Stimulated activated CD8-positive, alpha-beta memory T cell treated with anti-CD3 and anti-CD28 coated beads, Interleukin-12 subunit alpha, Interleukin-12 subunit beta, amount 100 ng/mL, for 24 hours (primary cell): ENCODE results near the gene BTBD2.
"Not testable (repeated sequence)": the region's sequence is repeated elsewhere in the genome, so short reads cannot be mapped to it uniquely, and the experiment has no call there.

Experiments
- DNase-seq: peaks from one replicate; pipeline ENCODE4 v3.0.0-alpha.2; 2020; ENCODE audit errors: extremely low read depth

The BTBD2 gene

DNA sequence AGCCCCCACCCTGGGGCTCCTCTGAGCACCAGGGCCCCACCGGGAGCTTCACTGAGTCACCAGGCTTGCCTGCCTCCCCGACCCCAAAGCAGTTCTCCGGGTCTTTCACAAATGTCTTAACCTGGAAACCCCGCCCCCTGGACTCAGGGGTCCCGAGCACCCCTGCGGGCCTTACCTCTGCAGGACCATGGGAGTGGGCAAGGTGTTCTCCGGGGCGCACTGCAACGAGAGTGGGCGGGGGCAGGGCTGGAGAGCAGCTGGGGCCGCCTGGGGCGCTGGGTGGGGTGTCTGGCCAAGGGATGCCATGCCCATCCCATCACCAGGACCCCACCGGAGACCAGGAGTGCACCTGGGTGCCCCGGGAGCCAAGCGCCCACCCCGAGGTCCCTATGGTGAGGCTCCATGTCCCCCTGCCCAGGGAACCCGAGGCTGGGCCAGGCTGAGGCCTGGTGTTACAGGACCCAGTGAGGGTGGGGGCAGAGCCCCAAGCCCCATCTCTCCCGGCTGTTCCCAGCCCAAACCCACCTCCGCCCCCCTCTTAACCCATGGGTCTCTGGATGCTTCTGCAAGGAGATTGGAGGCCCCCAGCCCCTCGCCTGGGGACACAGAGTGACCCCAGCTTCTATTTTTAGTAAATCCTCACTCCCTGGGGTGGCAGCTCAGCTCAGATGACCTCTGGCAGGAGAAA is 24.6 kb upstream of the BTBD2 start:
- DNase-seq: no peak

DNA sequence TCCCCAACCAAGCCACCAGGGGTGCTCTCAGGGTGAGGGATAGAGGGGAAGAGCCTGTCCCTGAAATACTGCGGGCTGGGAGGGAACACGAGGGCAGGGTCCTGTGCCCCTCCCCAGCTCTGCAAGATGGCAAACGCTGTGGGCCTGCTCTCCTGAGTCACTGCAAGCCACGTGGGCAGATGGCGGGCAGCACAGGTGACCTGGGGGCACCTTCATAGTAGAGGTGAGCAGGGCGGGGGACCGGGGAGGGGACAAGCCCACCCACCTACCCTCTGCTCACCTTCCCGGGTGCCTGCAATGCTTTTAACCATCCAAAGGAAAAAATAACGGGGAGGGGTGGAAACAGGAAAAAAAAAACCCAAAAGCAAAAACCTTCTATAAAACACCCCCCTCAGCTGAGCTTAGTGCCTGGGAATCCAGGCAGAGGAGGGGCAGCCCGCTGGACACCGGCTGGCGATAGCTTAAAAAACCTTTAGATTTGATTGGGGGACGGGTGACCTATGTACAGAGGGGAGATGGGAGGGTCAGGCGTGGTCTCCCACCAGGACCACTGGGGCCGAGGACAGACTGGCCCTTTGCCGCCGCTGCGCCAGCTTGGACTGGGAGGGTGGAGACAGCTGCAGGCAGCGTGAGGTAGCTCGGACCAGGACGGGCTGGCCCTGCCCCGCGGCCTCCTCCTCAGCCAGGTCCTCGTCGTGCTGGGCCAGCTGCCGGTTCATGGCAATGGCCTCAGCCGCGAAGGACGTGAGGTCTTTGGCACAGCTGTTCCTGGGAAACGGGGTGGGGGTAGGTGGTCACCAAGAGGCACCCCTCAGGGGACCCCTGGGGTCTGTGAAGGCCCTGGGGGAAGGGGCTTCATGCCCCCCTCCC is 23.8 kb upstream of the BTBD2 start:
- no peak for DNase-seq

DNA sequence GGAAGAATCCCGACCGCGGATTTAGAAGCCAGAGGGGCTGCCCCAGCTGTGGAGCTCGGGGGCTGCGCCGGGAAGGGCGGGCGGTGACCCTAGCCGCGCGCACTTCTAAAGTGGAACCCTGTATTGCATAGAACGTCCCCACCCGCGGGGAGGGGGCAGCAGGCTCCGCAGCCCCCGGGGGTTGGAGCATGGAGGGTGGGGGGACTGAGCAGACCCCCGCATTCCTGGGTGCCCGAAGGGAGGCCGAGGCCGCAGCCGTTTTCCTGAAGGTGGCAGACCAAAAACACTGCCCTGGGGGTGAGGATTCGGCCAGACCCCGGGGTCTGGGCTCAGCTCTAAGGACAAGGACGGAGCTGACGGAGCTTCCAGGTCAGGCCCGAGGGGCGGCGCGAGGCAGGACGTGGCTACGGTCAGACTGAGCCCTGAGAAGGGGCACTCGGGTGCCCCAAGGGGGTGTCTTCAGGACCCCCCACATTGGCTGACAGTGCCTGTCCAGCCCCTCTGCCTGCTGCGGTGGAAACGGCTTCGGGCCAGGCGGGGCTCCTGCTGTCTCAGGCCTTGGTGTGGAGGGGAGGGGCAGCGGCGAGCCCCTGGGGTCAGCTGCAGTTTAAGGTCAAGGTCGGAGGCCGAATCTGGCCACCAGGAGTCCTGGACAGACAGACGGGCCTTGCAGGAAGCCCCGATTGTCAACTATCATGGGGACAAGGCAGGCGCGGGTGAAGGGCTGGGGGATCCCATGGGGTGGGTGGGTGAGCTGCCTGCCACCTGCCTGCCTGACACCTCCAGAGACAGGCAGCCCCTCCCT is 23.0 kb upstream of the BTBD2 start:
- DNase-seq: no peak

DNA sequence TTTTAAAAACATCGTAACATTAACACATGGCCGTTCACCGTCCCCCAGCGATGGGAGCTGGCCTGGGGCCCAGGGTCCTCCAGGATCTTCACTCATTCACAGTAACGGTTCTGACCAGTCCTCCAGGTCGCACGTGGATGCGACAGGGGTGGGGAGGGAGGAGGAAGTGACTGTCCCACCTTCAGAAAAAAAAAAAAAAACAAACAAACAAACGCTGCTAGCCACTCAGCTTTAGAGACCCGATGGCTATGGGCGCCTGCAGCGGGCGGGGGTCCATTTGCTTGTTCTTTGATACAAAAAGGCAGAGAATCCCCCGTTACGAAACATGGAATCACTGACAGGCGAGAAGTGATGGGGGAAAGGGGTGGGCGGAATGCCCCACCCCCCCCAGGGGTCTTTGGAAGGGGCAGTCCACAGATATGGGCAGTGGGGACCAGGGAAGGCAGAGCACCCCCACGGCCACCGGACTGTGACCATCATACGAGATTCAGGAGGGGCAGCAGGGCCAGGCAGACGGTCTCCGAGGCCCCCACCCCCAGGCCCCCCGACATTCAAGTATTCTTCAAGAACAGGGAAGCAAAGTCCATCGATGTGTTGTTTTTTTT is 22.2 kb upstream of the BTBD2 start:
- DNase-seq: no peak

DNA sequence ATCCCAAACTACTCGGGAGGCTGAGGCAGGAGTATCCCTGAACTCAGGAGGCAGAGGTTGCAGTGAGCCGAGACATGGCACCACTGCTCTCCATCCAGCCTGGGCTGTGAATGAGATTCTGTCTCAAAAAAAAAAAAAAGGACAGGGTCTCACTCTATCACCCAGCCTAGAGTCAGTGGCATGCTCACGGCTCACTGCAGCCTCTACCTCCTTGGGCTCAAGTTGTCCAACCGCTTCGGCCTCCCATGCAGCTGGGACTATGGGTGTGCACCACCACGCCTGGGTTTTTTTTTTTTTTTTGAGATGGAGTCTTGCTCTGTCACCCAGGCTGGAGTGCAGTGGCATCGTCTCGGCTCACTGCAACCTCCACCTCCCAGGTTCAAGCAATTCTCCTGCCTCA is 20.9 kb upstream of the BTBD2 start:
- DNase-seq: no peak

DNA sequence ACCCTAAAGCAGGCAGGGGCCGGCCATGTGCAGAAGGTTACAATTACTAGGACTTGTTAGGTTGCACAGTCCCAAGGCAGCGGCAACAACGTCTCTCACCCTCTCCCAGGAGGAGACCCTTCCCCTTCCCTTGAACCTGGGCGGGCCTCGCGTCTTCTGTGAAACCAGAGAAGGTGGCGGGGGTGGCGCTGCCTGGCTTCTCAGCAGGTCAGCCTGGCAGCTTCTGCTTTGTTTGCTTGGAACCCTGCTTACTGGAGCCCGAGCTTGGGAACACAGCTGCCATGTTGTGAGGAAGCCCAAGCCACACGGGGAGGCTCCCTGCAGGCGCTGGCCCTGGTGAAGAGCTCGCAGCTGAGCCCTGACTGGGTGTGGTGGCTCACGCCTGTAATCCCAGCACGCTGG is 20.1 kb upstream of the BTBD2 start:
- DNase-seq: no peak

DNA sequence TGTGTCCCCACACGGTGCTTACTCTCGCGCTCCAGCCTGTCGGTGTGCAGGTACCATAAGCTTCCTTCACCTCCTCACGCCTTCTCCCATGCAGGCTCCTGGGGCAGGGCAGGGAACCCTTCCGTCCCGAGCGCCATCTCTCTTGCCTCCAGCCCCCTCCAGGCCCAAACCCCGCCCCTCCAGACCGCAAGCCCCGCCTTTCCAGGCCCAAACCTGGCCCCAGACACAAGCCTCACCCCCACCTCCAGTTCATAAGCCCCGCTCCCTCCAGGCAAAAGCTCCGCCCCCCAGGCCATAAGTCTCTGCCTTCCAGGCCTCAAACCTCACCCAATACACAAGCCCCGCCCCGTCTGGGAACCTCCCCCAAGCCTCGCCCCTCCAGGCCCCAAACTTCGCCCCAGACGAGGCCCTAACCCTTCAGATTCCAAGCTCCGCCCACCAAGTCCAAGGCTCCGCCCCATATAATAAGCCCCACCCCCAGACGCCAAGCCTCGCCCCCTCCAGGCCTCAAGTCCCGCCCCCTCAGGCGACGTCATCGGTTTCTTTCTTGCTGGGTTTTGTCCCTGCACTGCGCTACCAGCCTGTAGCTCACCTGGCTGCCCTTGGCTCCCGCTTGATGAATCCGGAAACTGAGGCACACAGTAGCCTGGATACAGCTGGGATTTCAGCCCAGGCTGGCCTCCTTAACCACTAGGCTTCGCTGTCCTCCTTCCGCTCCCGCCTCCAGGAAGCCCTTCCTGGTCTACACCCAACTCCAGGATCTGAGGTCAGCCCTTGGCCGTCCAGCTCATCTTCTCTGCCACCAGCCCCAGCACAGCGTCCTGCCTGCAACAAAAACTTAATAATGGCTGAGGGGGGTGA is 19.4 kb upstream of the BTBD2 start:
- DNase-seq: peak; percentile 39

DNA sequence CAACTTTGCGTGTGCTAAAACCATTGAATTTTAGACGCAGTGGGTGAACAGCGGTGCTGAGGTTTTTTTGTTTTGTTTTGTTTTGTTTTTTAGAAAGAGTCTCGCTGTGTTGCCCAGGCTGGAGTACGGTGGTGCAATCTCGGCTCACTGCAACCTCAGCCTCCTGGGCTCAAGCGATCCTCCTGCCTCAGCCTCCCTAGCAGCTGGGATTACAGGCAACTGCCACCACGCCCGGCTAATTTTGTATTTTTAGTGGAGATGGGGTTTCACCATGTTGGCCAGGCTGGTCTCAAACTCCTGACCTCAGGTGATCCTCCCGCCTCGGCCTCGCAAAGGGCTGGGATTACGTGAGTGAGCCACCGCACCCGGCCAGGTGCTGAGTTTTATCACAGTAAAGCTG is 18.7 kb upstream of the BTBD2 start:
- DNase-seq: not testable (repeated sequence)

DNA sequence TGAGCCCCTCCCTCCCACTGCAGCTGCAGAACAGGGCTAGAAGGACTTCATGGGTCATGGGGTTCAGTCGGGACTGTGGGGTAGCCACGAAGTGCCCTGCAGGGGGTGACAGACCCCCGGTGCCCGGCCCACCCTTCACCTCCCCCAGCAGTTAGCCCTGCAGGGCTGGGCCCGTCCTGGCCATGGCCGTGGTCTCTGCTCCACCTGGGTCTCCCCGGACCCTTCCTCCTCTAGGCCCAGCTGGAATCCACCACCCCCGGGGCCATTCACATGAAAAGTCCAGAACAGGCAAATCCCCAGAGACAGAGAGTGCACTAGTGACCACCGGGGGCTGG is 18.3 kb upstream of the BTBD2 start:
- DNase-seq: no peak

DNA sequence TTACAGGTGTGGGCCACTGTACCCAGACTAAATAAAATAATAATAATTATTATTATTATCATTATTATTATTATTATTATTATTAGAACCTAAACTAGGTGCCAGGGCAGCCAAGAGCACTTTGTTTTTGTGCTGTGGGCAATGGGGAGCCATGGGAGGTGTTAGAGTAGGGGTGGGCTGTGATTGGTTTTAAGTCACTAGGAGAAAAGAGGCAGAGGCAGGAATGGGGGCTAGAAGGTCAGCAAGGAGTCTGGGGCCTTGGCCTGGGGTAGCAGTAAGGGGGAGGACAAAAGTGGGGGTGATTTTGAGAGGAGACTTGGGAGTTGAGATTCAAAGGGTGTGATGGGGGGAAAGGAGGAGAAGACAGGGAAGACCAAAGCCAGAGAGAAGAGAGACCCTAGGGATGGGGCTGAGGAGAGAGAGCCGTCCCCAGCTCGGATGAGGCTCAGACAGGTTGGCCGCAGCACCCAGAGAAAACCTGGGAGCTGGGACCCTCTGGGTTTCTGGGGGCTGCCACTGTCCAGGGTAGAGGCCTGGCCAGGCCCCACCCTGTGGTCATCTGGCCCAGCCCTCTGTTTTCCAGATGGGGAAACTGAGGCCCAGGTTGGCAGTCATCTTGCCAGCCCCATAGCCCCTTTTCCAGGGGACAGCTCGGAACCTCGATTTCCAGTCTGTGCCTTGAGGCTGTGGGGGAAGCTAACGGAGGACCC is 17.8 kb upstream of the BTBD2 start:
- DNase-seq: no peak

DNA sequence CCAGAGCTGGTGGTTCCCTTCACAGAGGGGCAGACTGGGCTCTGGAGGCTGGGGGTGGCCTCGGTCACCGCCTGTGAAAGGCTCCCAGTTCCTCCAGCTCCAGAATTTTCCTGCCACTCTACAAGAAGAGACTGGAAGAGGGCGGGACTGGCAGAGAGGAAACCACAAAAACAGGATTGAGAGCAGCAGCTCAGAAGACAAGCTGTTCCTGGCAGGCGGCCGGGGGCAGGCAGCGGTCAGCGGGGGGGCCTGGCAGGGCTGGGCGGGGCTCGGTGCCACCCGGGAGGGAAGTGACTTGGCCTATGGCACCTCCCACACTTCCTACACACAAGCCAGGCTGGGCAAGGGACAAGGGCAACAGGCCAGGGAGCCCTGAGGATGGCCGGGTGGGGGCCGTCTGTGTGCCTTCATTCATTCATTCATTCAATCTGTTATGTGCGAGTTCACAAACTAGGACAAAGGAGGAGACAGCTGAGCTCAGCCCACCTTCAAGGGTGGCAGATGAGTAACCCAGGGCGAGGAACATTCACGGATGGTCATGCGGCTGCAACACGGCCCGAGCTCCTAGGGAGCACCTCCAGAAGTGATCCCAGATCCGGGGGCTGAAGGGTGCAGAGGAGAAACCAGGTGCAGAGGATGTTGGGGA is 16.9 kb upstream of the BTBD2 start:
- DNase-seq: no peak

DNA sequence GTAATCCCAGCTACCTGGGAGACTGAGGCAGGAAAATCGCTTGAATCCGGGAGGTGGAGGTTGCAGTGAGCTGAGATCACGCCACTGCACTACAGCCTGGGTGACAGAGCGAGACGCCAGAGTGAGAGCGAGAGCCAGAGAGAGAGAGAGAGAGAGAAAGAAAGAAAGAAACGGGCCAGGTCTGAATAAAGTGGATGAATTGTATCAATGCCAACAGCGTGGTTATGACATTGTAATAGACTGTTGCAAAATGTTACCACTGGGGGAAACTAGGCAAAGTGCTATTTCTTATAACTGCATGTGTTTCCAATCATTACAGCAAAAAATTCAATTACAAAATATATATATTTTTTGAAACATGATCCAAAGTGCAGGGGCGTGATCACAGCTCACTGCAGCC is 11.8 kb upstream of the BTBD2 start:
- no peak for DNase-seq

DNA sequence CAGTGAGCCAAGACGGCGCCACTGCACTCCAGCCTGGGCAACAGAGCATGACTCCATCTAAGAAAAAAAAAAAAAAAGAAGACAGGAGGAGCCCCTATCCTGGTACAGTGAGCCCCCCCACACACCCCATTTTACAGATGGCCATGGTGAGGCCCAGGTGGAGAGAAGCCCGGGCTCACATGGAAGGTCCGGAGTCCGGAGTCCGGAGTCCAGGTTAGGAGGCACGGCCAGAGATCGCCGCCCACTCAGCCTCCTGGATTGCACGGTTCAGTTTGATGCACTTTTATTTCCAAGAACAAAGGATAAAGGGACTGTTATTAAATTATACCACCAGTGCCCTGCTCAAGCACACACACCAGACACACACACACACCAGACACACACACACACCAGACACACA is 11.3 kb upstream of the BTBD2 start:
- DNase-seq: no peak

DNA sequence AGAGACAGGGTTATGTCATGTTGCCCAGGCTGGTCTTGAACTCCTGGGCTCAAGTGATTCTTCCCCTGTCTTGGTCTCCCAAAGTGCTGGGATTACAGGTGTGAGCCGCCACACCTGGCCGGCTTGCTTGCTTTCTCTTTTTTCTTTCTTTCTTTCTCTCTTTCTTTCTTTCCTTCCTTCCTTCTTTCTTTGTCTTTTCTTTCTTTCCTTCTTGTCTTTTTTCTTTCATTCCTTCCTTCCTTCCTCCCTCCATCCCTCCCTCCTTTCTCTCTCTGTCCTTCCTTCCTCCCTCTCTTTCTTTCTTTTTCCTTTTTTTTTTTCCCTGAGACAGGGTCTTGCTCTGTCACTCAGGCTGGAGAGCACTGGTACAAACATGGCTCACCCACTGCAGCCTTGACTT is 6.8 kb upstream of the BTBD2 start:
- DNase-seq: no peak

DNA sequence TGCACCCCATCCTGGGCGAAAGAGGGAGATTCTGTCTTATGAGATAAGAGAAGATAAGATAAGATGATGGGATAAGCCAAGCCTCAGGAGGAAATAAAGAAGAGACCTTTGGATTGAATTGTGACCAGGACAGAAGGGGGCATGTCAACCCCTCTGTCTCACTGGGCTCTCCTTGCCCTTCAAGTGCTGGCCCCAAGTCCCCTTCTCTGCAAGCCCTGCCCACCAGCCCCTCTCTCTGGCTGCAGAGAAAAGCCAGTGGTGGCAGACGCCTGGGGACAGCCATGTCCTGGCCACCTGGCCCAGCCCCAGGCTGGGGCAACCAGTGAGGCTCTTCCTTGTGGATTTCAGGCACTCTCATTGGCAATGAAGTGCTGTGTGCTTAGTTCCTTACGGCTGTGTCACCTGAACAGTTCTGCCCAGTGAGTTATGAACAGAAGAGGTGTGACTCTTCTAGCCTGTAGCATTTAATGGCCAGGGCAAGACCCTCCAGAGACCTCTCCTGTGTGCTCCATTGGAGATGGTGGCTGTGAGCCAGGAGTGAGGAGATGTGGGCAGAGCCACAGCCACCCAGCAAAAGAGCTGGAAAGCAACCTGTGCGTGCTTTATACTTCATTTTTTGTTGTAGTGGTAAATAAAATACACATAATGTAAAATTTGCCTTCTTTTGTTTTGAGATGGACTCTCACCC is 6.1 kb upstream of the BTBD2 start:
- no peak for DNase-seq

DNA sequence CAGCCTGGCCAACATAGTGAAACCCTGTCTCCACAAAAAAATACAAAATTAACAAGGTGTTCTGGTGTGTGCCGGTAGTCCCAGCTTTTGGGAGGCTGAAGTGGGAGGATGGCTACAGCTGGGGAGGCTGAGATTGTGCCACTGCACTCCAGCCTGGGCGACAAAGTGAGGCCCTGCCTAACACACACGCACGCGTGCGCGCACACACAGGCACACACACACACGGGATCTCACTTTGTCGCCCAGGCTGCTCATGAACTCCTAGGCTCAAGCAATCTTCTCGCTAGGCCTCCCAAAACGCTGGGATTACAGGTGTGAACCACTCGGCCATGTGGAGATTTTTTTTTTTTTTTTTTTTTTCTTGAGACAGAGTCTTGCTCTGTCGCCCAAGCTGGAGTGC is 3.2 kb upstream of the BTBD2 start:
- DNase-seq: no peak

DNA sequence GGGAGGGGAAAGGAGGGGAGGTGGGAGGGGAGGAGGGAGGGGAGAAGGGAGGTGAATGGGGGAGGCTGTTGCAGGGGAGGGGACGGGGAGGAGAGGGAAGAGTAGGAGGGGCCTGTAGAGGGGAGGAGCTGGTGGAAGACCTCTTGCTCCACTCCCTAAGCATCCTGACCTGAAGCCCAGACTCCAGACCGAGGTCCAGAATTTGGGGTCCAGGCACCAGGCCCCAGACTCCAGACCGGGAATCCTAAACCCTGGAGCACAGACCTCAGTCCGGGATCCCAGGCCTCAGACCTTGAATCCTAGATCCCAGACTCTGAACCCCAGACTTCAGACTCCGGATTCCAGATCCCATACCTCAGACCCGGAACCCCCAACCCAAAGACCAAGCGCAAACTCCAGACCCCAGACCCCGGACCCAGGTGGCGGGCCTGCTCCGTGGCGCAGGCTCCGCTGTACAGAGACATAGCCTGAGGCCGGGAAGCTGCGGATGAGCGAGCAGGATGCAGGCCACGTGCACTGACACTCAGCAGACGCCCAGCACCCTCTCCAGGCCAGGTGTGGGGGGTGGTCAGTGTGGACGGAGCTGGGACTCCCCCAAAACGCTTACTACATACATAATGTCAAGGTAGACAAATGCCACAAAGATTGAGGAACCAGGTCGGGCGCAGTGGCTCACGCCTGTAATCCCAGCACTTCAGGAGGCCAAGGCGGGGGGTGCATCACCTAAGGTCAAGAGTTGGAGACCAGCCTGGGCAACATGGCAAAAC is 710 bp upstream of the BTBD2 start:
- DNase-seq: no peak

DNA sequence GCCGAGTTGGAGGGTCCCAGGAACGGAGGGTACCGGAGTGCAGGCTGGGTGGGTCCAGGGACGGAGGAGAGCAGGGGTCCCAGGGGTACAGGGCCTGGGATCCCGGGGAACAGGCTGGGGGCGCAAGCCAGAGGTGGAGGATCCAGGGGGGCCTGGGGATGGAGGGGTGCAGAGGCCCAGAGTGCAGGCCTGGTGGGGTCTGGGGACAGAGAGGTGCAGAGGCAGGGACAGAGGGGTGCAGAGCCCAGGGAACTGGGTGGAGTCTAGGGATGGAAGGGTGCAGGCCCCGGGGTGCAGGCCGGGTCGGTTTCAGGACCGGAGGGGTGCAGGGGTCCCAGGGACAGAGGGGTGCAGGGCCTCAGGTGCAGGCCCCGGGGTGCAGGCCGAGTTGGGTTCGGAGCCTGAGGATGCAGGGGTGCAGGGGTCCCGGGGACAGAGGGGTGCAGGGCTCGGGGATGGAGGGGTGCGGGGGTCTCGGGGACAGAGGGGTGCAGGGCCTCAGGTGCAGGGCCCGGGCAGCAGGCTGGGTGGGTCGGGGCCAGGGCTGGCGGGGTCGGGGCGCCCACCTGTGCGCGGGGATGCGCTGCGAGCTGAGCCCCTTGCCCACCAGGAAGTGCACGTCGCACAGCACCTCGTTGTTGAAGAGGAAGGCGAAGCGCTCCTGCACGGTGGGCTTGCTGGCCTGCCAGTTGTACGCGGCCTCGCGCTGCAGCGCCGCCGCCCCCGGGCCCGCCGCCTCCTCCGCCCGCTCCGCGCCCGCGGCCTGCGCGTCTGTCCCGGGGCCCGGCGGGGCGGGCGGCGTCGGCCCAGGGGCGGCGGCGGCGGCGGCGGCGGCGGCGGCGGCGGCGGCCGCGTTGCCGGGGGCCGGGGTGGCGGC is 545 bp downstream of the BTBD2 start:
- no peak for DNase-seq
